ENCODE measurements around the gene LILRA5.
"Not testable (repeated sequence)": the region's sequence is repeated elsewhere in the genome, so short reads cannot be mapped to it uniquely, and the experiment has no call there.

LILRA5 gene

DNA sequence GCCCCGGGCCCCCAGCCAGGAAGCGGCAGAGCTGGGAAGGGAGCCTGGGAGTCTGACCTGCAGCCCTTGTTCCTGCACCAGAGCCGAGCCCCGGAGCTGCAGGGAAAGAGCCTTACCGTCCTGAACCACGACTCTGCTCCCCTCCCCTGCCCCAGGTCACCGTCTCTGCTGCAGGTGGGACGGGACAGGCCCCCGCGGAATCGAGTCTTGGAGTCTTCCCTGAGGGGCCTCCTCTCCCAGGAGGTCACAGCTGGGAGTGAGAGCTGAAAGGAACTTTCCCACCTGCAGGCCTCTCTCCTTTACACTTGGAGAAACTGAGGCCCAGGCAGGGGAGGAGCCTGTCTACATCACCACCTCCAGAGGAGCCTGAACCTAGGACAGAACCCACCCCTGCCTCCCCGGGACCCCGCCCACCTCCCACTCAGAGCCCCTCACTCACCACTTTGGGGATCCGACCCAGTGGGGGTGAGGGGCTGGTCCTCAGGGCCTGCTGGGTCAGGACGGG is 35.8 kb downstream of the LILRA5 start:
- H3K4me3 ChIP-seq (ENCODE audit: insufficient read depth in 1 of 2, low read depth in 1 of 2, low read length in 2 of 2); H3K4me1 ChIP-seq (ENCODE audit: control insufficient read depth, insufficient read depth, low read depth, low read length); H2BK12ac ChIP-seq (ENCODE audit: low read length in 2 of 2); H2AK5ac ChIP-seq (ENCODE audit: low read length, severe bottlenecking); H3K4ac ChIP-seq (ENCODE audit: low read depth in 1 of 2, low read length in 2 of 2); DNase-seq; H3K14ac ChIP-seq (ENCODE audit: low read length in 2 of 2); H2BK120ac ChIP-seq (ENCODE audit: low read depth, low read length); H3K9ac ChIP-seq (ENCODE audit: low read length); H2AFZ ChIP-seq (ENCODE audit: low read depth, low read length); H3K9me3 ChIP-seq (ENCODE audit: control insufficient read depth, low read length); H4K8ac ChIP-seq (ENCODE audit: low read length); H2BK5ac ChIP-seq (ENCODE audit: low read depth, low read length, poor library complexity, severe bottlenecking); H3K36me3 ChIP-seq (ENCODE audit: control insufficient read depth in 1 of 2, insufficient read depth in 2 of 2, low read depth in 1 of 2, low read length in 2 of 2); H4K91ac ChIP-seq (ENCODE audit: low read length); H3K23ac ChIP-seq (ENCODE audit: low read length in 2 of 2); H3K4me2 ChIP-seq (ENCODE audit: low read length, poor library complexity, severe bottlenecking); H3K18ac ChIP-seq (ENCODE audit: low read depth in 1 of 2, low read length in 2 of 2); H3K27ac ChIP-seq (ENCODE audit: low read length, poor library complexity, severe bottlenecking); H3K79me1 ChIP-seq (replicated peaks; ENCODE audit: low read length, poor library complexity, severe bottlenecking); H2BK15ac ChIP-seq (ENCODE audit: low read depth, poor library complexity, severe bottlenecking): not testable (repeated sequence)
- 77% methylated on average over 11 of the region's 15 CpGs for WGBS
- peaks cover 0 to 28% of the 10 kb centered on the region in 2 experiments for H3K27me3 ChIP-seq (ENCODE audit: control insufficient read depth in 1 of 2, insufficient read depth in 1 of 2, low read length in 2 of 2)

DNA sequence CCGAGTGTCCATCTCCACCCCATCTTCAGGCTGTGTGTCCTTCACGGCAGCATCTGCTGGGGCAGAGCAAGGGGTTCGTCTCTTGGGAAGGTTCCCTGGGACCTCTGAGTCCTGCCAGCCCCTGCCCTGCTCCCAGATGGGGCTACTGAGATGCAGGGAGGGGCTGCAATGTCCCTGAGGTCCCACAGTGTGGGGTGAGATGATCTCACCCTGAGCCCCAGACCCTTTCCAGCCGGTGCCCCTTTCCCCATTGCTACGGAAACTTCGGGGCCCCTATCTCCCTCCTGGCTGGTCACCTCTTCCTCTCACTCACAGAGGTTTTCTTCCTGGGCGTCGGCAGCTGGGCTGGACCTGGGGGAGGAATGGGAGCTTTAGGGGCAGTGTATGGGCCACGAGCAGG is 37.0 kb downstream of the LILRA5 start:
- no peak overlapping the region for H3K4me2 ChIP-seq (ENCODE audit: low read length, poor library complexity, severe bottlenecking)
- peaks cover 0 to 27% of the 10 kb centered on the region in 2 experiments for H3K27me3 ChIP-seq (ENCODE audit: control insufficient read depth in 1 of 2, insufficient read depth in 1 of 2, low read length in 2 of 2)
- H2AK5ac ChIP-seq (ENCODE audit: low read length, severe bottlenecking): no peak overlapping the region
- no peaks in the 10 kb centered on the region for H3K79me1 ChIP-seq (replicated peaks; ENCODE audit: low read length, poor library complexity, severe bottlenecking)
- H3K4me3 ChIP-seq (ENCODE audit: insufficient read depth in 1 of 2, low read depth in 1 of 2, low read length in 2 of 2): no peak overlapping the region
- no peak overlapping the region for H3K23ac ChIP-seq (ENCODE audit: low read length in 2 of 2)
- H3K27ac ChIP-seq (ENCODE audit: low read length, poor library complexity, severe bottlenecking): no peak overlapping the region
- H3K9ac ChIP-seq (ENCODE audit: low read length): no peak overlapping the region
- no peak overlapping the region for H2BK120ac ChIP-seq (ENCODE audit: low read depth, low read length)
- no peaks in the 10 kb centered on the region for H3K4me1 ChIP-seq (ENCODE audit: control insufficient read depth, insufficient read depth, low read depth, low read length)
- 49% methylated on average over 3 of the region's 9 CpGs for WGBS
- H3K36me3 ChIP-seq (ENCODE audit: control insufficient read depth in 1 of 2, insufficient read depth in 2 of 2, low read depth in 1 of 2, low read length in 2 of 2): no peaks in the 10 kb centered on the region
- H3K4ac ChIP-seq (ENCODE audit: low read depth in 1 of 2, low read length in 2 of 2): no peak overlapping the region
- no peak overlapping the region for H2AFZ ChIP-seq (ENCODE audit: low read depth, low read length)
- H2BK5ac ChIP-seq (ENCODE audit: low read depth, low read length, poor library complexity, severe bottlenecking): no peak overlapping the region
- no peak overlapping the region for H4K91ac ChIP-seq (ENCODE audit: low read length)
- H3K18ac ChIP-seq (ENCODE audit: low read depth in 1 of 2, low read length in 2 of 2): no peak overlapping the region
- no peak for DNase-seq
- no peaks in the 10 kb centered on the region for H3K9me3 ChIP-seq (ENCODE audit: control insufficient read depth, low read length)
- H2BK15ac ChIP-seq (ENCODE audit: low read depth, poor library complexity, severe bottlenecking): no peak overlapping the region
- no peak overlapping the region for H4K8ac ChIP-seq (ENCODE audit: low read length)
- H2BK12ac ChIP-seq (ENCODE audit: low read length in 2 of 2): no peak overlapping the region
- no peak overlapping the region for H3K14ac ChIP-seq (ENCODE audit: low read length in 2 of 2)

DNA sequence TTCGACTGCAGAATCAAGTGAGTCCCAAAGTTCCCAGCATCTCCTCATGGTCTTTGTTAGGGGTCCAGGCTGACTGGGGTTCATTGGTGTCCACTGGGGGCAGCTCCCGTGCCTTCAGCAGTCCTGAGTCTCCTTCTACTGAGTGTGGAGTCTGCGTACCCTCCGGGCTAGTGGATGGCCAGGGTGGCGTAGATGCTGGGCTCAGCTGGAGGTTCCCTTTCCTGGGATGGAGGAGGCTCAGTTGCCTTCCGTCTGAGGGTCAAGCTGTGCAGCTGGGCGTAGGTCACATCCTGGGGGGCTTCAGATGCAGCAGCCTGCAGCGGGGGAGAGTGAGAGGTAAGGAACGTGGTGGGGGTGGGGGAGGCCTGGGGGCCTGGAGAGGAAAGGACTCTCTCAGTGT is 38.5 kb downstream of the LILRA5 start:
- not testable (repeated sequence) for H3K4ac ChIP-seq (ENCODE audit: low read depth in 1 of 2, low read length in 2 of 2); H4K91ac ChIP-seq (ENCODE audit: low read length); H3K9ac ChIP-seq (ENCODE audit: low read length); H3K18ac ChIP-seq (ENCODE audit: low read depth in 1 of 2, low read length in 2 of 2); H3K27ac ChIP-seq (ENCODE audit: low read length, poor library complexity, severe bottlenecking); H3K4me1 ChIP-seq (ENCODE audit: control insufficient read depth, insufficient read depth, low read depth, low read length); H3K4me2 ChIP-seq (ENCODE audit: low read length, poor library complexity, severe bottlenecking); DNase-seq; H3K36me3 ChIP-seq (ENCODE audit: control insufficient read depth in 1 of 2, insufficient read depth in 2 of 2, low read depth in 1 of 2, low read length in 2 of 2); H3K14ac ChIP-seq (ENCODE audit: low read length in 2 of 2); H4K8ac ChIP-seq (ENCODE audit: low read length); H3K9me3 ChIP-seq (ENCODE audit: control insufficient read depth, low read length); H2BK12ac ChIP-seq (ENCODE audit: low read length in 2 of 2); H3K4me3 ChIP-seq (ENCODE audit: insufficient read depth in 1 of 2, low read depth in 1 of 2, low read length in 2 of 2); H2BK15ac ChIP-seq (ENCODE audit: low read depth, poor library complexity, severe bottlenecking); H2AFZ ChIP-seq (ENCODE audit: low read depth, low read length); H2BK5ac ChIP-seq (ENCODE audit: low read depth, low read length, poor library complexity, severe bottlenecking); H2AK5ac ChIP-seq (ENCODE audit: low read length, severe bottlenecking); H3K23ac ChIP-seq (ENCODE audit: low read length in 2 of 2); H2BK120ac ChIP-seq (ENCODE audit: low read depth, low read length); H3K79me1 ChIP-seq (replicated peaks; ENCODE audit: low read length, poor library complexity, severe bottlenecking)
- WGBS: 65% methylated on average over 8 of the region's 9 CpGs
- peaks cover 0 to 18% of the 10 kb centered on the region in 2 experiments for H3K27me3 ChIP-seq (ENCODE audit: control insufficient read depth in 1 of 2, insufficient read depth in 1 of 2, low read length in 2 of 2)

- H3K27ac ChIP-seq (ENCODE audit: low read length, poor library complexity, severe bottlenecking): no peak overlapping the region
- H4K8ac ChIP-seq (ENCODE audit: low read length): no peak overlapping the region
- no peaks in the 10 kb centered on the region for H3K36me3 ChIP-seq (ENCODE audit: control insufficient read depth in 1 of 2, insufficient read depth in 2 of 2, low read depth in 1 of 2, low read length in 2 of 2)
- H3K4ac ChIP-seq (ENCODE audit: low read depth in 1 of 2, low read length in 2 of 2): no peak overlapping the region
- H3K4me2 ChIP-seq (ENCODE audit: low read length, poor library complexity, severe bottlenecking): no peak overlapping the region
- H3K79me1 ChIP-seq (replicated peaks; ENCODE audit: low read length, poor library complexity, severe bottlenecking): no peaks in the 10 kb centered on the region
- no peak overlapping the region for H2BK120ac ChIP-seq (ENCODE audit: low read depth, low read length)
- H3K9me3 ChIP-seq (ENCODE audit: control insufficient read depth, low read length): no peaks in the 10 kb centered on the region
- no peak overlapping the region for H3K14ac ChIP-seq (ENCODE audit: low read length in 2 of 2)
- no peak overlapping the region for H3K9ac ChIP-seq (ENCODE audit: low read length)
- H4K91ac ChIP-seq (ENCODE audit: low read length): no peak overlapping the region
- H2AK5ac ChIP-seq (ENCODE audit: low read length, severe bottlenecking): no peak overlapping the region
- H2BK5ac ChIP-seq (ENCODE audit: low read depth, low read length, poor library complexity, severe bottlenecking): no peak overlapping the region
- H3K4me1 ChIP-seq (ENCODE audit: control insufficient read depth, insufficient read depth, low read depth, low read length): no peaks in the 10 kb centered on the region
- no peak overlapping the region for H3K23ac ChIP-seq (ENCODE audit: low read length in 2 of 2)
- no peak overlapping the region for H2AFZ ChIP-seq (ENCODE audit: low read depth, low read length)
- H2BK12ac ChIP-seq (ENCODE audit: low read length in 2 of 2): no peak overlapping the region
- no peak for DNase-seq
- peaks cover 0 to 17% of the 10 kb centered on the region in 2 experiments for H3K27me3 ChIP-seq (ENCODE audit: control insufficient read depth in 1 of 2, insufficient read depth in 1 of 2, low read length in 2 of 2)
- no peak overlapping the region for H2BK15ac ChIP-seq (ENCODE audit: low read depth, poor library complexity, severe bottlenecking)
- H3K4me3 ChIP-seq (ENCODE audit: insufficient read depth in 1 of 2, low read depth in 1 of 2, low read length in 2 of 2): no peak overlapping the region
- H3K18ac ChIP-seq (ENCODE audit: low read depth in 1 of 2, low read length in 2 of 2): no peak overlapping the region
- 77% methylated on average over 2 of the region's 3 CpGs for WGBS
These were observed 39.1 kb downstream of the LILRA5 start for GRCh38 chr19:54273821-54274220.
